Mesothelial cell of epicardium (in vitro differentiated cells): ENCODE data around the gene DIAPH3. TPM values are rescaled to one million over a fixed set of nuclear protein-coding genes. Genes with fewer than 3 reads are reported as not detected.
A peak's percentile ranks its signal among the peaks of the same experiment; 100 is the strongest.
"Not testable (repeated sequence)": the region's sequence is repeated elsewhere in the genome, so short reads cannot be mapped to it uniquely, and the experiment has no call there.

Experiments used
- DNase-seq, 2 experiments: peaks; one replicate each; pipeline ENCODE4 v3.0.0; 2021; ENCODE audit warnings: low spot score in 2 of 2; ENCODE audit not compliant: unreplicated experiment in 2 of 2
- H3K27ac Mint-ChIP-seq: 2 replicates; pipeline ENCODE4 v1.8.0; 2021; ENCODE audit warnings: mixed read lengths
- H3K27me3 Mint-ChIP-seq: 2 replicates; pipeline ENCODE4 v1.8.0; 2021; ENCODE audit warnings: low read depth, mixed read lengths
- H3K36me3 Mint-ChIP-seq: 2 replicates; pipeline ENCODE4 v1.8.0; 2021; ENCODE audit warnings: mixed read lengths
- H3K4me1 Mint-ChIP-seq: 2 replicates; pipeline ENCODE4 v1.8.0; 2021; ENCODE audit warnings: mixed read lengths
- H3K4me3 Mint-ChIP-seq: 2 replicates; pipeline ENCODE4 v1.8.0; 2021; ENCODE audit warnings: mild to moderate bottlenecking, moderate library complexity, mixed read lengths
- H3K9me3 Mint-ChIP-seq: 2 replicates; pipeline ENCODE4 v1.8.0; 2021; ENCODE audit warnings: mixed read lengths
- total RNA-seq: library from RNA; stranded (reverse); gene quantifications from 3 replicates; pipeline ENCODE4 v1.2.1, GENCODE V29; 2021
- TF ChIP-seq, protein P1 (sequence below): fragments of 200-600 bp; sonication (generic); IDR thresholded peaks from one replicate; pipeline ENCODE4 v1.5.0; 2021; ENCODE audit warnings: antibody characterized with exemption; ENCODE audit not compliant: unreplicated experiment

DIAPH3 gene, protein sequence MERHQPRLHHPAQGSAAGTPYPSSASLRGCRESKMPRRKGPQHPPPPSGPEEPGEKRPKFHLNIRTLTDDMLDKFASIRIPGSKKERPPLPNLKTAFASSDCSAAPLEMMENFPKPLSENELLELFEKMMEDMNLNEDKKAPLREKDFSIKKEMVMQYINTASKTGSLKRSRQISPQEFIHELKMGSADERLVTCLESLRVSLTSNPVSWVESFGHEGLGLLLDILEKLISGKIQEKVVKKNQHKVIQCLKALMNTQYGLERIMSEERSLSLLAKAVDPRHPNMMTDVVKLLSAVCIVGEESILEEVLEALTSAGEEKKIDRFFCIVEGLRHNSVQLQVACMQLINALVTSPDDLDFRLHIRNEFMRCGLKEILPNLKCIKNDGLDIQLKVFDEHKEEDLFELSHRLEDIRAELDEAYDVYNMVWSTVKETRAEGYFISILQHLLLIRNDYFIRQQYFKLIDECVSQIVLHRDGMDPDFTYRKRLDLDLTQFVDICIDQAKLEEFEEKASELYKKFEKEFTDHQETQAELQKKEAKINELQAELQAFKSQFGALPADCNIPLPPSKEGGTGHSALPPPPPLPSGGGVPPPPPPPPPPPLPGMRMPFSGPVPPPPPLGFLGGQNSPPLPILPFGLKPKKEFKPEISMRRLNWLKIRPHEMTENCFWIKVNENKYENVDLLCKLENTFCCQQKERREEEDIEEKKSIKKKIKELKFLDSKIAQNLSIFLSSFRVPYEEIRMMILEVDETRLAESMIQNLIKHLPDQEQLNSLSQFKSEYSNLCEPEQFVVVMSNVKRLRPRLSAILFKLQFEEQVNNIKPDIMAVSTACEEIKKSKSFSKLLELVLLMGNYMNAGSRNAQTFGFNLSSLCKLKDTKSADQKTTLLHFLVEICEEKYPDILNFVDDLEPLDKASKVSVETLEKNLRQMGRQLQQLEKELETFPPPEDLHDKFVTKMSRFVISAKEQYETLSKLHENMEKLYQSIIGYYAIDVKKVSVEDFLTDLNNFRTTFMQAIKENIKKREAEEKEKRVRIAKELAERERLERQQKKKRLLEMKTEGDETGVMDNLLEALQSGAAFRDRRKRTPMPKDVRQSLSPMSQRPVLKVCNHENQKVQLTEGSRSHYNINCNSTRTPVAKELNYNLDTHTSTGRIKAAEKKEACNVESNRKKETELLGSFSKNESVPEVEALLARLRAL
- 13.4 to 16.8 TPM (median 16.5 TPM) in 3 replicates for total RNA-seq

GRCh38 chr13:60163478-60164233 is at the start of gene DIAPH3:
DIAPH3 (minus strand) TSS chr13:60163928; CDS start chr13:60163766, 162 bp downstream.
- DNase-seq = peak; percentile 91 to 97
- no peaks in the 10 kb centered on the region for H3K27me3 Mint-ChIP-seq
- H3K36me3 Mint-ChIP-seq = peaks cover 12% of the 10 kb centered on the region
- TF ChIP-seq, protein P1, sequence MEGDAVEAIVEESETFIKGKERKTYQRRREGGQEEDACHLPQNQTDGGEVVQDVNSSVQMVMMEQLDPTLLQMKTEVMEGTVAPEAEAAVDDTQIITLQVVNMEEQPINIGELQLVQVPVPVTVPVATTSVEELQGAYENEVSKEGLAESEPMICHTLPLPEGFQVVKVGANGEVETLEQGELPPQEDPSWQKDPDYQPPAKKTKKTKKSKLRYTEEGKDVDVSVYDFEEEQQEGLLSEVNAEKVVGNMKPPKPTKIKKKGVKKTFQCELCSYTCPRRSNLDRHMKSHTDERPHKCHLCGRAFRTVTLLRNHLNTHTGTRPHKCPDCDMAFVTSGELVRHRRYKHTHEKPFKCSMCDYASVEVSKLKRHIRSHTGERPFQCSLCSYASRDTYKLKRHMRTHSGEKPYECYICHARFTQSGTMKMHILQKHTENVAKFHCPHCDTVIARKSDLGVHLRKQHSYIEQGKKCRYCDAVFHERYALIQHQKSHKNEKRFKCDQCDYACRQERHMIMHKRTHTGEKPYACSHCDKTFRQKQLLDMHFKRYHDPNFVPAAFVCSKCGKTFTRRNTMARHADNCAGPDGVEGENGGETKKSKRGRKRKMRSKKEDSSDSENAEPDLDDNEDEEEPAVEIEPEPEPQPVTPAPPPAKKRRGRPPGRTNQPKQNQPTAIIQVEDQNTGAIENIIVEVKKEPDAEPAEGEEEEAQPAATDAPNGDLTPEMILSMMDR = no peak
- H3K9me3 Mint-ChIP-seq = peaks cover 7% of the 10 kb centered on the region
- peak within 1 kb of the TSS; percentile 87 for H3K4me3 Mint-ChIP-seq
- peak within 1 kb of the TSS; percentile 97 for H3K27ac Mint-ChIP-seq
- peaks cover 33% of the 10 kb centered on the region for H3K4me1 Mint-ChIP-seq

DNA sequence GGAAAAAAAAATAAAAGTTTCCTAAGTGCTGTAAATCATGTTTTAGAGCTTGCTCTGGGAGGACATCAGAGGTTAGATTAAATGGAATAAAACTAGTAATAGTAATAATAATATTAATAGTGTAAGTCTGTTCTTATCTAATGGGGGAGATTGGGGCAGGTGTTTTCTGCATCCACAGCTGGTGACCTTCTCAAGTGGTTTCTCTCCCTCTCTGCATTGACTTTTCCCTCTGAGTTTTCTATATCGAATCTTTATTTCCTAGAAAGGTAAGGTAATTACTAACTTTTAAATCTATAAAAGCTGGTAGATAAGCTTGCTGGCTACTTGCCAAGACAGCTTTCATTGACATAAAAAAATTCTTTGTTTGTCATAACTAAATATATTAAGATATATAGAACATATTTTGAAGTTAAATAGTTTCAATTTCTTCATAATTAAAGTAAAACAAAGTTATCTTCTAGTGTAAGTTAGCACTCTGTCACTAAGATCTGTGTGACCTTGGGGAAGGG is 49.6 kb upstream of the DIAPH3 start:
- Mint-ChIP-seq H3K36me3 (peaks cover 2% of the 10 kb centered on the region), H3K27ac (no peak overlapping the region), H3K27me3 (peaks cover 1% of the 10 kb centered on the region), H3K9me3 (peaks cover 5% of the 10 kb centered on the region), H3K4me3 (no peak overlapping the region), H3K4me1 (peaks cover 37% of the 10 kb centered on the region)
- TF ChIP-seq, protein P1 = no peak
- no peak for DNase-seq

GRCh38 chr13:60211548-60211947 is 47.8 kb upstream of the DIAPH3 start:
- Mint-ChIP-seq H3K4me1 (peaks cover 31% of the 10 kb centered on the region), H3K27me3 (no peaks in the 10 kb centered on the region), H3K9me3 (peaks cover 5% of the 10 kb centered on the region), H3K4me3 (no peak overlapping the region), H3K27ac (no peak overlapping the region), H3K36me3 (peaks cover 2% of the 10 kb centered on the region)
- DNase-seq = no peak
- TF ChIP-seq, protein P1 = no peak

DNA sequence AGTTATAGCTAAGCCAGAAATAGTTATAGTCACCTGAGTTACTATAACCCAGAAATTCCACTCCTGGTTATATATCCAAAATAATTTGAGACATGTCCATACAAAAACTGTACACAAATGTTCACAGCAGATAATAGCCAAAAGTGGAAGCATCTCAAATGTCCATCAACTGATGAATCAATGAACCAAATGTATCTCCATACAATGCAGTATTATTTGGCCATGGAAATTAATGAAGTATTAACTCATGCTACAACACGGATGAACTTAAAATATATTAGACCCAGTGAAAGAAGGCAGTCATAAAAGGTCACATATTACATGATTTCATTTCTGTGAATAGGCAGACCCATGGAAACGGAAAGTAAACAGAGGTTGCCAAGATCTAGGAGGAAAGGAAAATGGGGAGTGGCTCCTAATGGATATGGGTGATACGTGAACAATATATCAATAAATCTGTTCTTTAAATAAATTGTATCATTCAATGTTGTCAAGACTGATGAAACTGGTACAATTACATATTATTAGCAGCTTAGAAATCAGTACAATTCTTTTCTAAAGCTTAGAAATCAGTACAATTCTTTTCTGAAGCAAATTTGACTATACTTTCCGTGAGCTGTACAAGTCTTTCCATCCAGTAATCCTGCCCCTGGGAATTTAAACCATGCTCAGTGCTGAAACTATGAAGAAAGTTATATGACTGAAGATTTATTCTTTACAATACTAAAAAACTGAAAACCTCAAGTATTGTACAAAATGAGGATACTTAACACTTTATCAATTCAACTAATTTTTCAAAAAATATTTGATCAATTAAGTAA is 47.0 kb upstream of the DIAPH3 start:
- Mint-ChIP-seq H3K9me3 (peaks cover 5% of the 10 kb centered on the region), H3K27me3 (no peaks in the 10 kb centered on the region), H3K4me3 (no peak overlapping the region), H3K4me1 (peaks cover 28% of the 10 kb centered on the region), H3K36me3 (peaks cover 2% of the 10 kb centered on the region), H3K27ac (no peak overlapping the region)
- TF ChIP-seq, protein P1 = no peak
- DNase-seq = no peak

DNA sequence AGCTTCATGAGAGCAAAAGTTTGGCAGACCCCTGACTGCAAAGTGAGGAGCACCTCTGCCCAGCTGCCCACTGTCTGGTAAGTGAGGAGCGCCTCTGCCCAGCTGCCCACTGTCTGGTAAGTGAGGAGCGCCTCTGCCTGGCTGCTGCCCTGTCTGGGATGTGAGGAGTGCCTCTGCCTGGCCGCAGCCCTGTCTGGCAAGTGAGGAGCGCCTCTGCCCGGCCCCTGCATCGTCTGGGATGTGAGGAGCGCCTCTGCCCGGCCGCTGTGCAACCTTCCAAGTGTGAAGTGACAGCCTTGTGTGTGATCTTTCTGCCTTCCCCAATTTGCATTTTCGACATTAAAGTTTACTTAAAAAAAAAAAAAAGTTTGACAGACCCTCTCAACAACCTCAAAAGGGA is 41.8 kb upstream of the DIAPH3 start:
- H3K9me3 Mint-ChIP-seq, H3K36me3 Mint-ChIP-seq, H3K27me3 Mint-ChIP-seq, H3K4me1 Mint-ChIP-seq, H3K27ac Mint-ChIP-seq, DNase-seq, H3K4me3 Mint-ChIP-seq: not testable (repeated sequence)
